ENCODE measurements around the gene ZFYVE27.

The ZFYVE27 gene

GRCh38 chr10:97770255-97770654 lies 33.3 kb downstream of the ZFYVE27 start:
- no peak for DNase-seq (ENCODE audit: low read depth)

GRCh38 chr10:97771055-97771891 lies 34.3 kb downstream of the ZFYVE27 start:
- no peak for DNase-seq (ENCODE audit: low read depth)

- no peak for DNase-seq (ENCODE audit: low read depth)
Observed at GRCh38 chr10:97771913-97772823, 35.2 kb downstream of the ZFYVE27 start, which contains the start of gene SFRP5. Gene SFRP5 (minus strand): TSS chr10:97771999. CDS start chr10:97771833, 166 bp downstream.

GRCh38 chr10:97773096-97773495 lies 36.2 kb downstream of the ZFYVE27 start:
- DNase-seq (ENCODE audit: low read depth): no peak

GRCh38 chr10:97774811-97775294 lies 37.9 kb downstream of the ZFYVE27 start:
- no peak for DNase-seq (ENCODE audit: low read depth)

GRCh38 chr10:97777143-97777542 lies 40.2 kb downstream of the ZFYVE27 start:
- no peak for DNase-seq (ENCODE audit: low read depth)

GRCh38 chr10:97778452-97779302 lies 41.7 kb downstream of the ZFYVE27 start:
- DNase-seq (ENCODE audit: low read depth): no peak

- no peak for DNase-seq (ENCODE audit: low read depth)
Observed at GRCh38 chr10:97779492-97779891, 42.6 kb downstream of the ZFYVE27 start.

GRCh38 chr10:97779975-97780374 lies 43.0 kb downstream of the ZFYVE27 start:
- no peak for DNase-seq (ENCODE audit: low read depth)

GRCh38 chr10:97780841-97781617 lies 44.1 kb downstream of the ZFYVE27 start:
- no peak for DNase-seq (ENCODE audit: low read depth)

GRCh38 chr10:97781618-97782331 lies 44.8 kb downstream of the ZFYVE27 start:
- no peak for DNase-seq (ENCODE audit: low read depth)

GRCh38 chr10:97782455-97783228 lies 45.7 kb downstream of the ZFYVE27 start:
- no peak for DNase-seq (ENCODE audit: low read depth)

- no peak for DNase-seq (ENCODE audit: low read depth)
Observed at GRCh38 chr10:97784200-97784810, 47.4 kb downstream of the ZFYVE27 start.

GRCh38 chr10:97785231-97785630 lies 48.3 kb downstream of the ZFYVE27 start:
- no peak for DNase-seq (ENCODE audit: low read depth)

GRCh38 chr10:97785731-97786130 lies 48.8 kb downstream of the ZFYVE27 start:
- no peak for DNase-seq (ENCODE audit: low read depth)

GRCh38 chr10:97788552-97789442 lies 51.9 kb downstream of the ZFYVE27 start:
- no peak for DNase-seq (ENCODE audit: low read depth)

GRCh38 chr10:97789770-97790397 lies 53.0 kb downstream of the ZFYVE27 start:
- no peak for DNase-seq (ENCODE audit: low read depth)

All from T-helper 22 cell (primary cell).